ENCODE data around the gene ADCY2.

ADCY2 gene

DNA sequence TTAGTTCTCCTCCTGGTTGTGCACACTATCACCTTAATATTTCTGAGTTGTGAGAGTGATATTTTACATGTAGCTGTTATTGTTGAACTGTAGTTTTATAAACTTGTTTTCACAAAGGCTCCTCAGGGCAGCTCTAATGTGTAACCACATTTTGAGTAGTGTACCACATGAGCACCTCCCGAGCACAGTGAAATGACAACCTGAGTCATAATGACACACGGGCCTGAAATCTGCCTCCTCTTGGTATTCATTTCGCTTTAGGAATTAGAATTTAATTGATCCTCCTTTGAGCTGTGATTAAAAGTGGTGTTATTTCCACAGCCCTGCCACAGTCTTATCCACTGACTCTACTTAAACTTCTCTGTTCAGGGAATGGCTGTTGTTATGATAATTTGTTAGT is 480.9 kb downstream of the ADCY2 start:
- POLR2A ChIA-PET: interaction anchor here (0.6 kb wide), 1 partner anchor 13 kb away, joined by 3 read pairs; no protein-coding TSS in a partner anchor
- no peak for DNase-seq (ENCODE audit: low read depth, low spot score)
- H3K4me3 ChIP-seq (ENCODE audit: low read depth, low read length): no peak overlapping the region
- CTCF ChIA-PET: interaction anchor here (9.7 kb wide), 1 partner anchor 10 kb away, joined by 98 read pairs; no protein-coding TSS in a partner anchor
- TF ChIP-seq, protein P1, sequence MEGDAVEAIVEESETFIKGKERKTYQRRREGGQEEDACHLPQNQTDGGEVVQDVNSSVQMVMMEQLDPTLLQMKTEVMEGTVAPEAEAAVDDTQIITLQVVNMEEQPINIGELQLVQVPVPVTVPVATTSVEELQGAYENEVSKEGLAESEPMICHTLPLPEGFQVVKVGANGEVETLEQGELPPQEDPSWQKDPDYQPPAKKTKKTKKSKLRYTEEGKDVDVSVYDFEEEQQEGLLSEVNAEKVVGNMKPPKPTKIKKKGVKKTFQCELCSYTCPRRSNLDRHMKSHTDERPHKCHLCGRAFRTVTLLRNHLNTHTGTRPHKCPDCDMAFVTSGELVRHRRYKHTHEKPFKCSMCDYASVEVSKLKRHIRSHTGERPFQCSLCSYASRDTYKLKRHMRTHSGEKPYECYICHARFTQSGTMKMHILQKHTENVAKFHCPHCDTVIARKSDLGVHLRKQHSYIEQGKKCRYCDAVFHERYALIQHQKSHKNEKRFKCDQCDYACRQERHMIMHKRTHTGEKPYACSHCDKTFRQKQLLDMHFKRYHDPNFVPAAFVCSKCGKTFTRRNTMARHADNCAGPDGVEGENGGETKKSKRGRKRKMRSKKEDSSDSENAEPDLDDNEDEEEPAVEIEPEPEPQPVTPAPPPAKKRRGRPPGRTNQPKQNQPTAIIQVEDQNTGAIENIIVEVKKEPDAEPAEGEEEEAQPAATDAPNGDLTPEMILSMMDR (IDR thresholded peaks at IDR 0.05; ENCODE audit: insufficient read depth, low read length, missing control alignments): no peak

DNA sequence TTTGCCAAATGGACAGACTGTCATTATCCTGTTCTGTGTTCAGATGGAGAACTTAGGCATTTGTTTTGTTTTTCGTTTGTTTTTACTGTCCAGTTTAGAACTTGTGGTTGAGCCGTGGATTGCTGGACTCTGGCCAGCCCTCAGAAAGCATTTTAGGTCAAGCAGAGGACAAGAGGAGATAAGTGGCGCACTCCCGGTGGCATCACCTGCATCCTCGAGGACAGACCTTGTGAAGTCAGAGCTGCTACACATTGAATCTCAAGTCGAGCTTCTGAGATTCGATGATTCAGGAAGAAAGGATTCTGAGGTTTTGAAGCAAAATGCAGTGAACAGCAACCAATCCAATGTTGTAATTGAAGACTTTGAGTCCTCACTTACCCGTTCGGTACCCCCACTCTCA is 481.9 kb downstream of the ADCY2 start:
- TF ChIP-seq, protein P1 (IDR thresholded peaks at IDR 0.05; ENCODE audit: insufficient read depth, low read length, missing control alignments): no peak
- DNase-seq (ENCODE audit: low read depth, low spot score): no peak
- no peak overlapping the region for H3K4me3 ChIP-seq (ENCODE audit: low read depth, low read length)
- ChIA-PET POLR2A (no interaction called here), CTCF (interaction anchor here (0.7 to 9.7 kb wide), 3 partner anchors 9 to 617 kb away, joined by 3 to 98 read pairs (median 3); no protein-coding TSS in a partner anchor)

DNA sequence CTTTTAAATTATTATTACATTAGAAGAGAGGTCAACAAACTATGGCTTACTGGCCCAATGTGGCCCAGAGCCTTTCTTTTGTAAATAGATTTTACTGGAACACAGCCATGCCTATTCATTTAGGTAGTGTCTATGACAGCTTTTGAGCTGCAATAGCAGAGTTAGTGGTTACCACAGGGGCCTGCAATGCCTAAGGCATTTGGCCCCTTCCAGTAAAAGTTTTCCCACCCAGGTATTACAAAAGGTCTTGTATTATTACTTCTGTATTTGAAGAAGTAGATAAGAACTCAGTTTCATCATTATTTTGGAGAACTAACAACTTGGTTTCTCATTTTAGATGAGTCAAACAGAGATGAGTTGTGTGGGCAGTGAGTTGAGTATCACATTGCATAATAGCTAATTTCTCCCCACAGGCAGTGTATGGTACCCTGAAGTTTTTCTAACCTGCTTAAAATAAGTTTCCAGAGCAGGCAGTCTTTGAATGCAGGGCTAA is 482.5 kb downstream of the ADCY2 start:
- no peak for DNase-seq (ENCODE audit: low read depth, low spot score)
- TF ChIP-seq, protein P1 (IDR thresholded peaks at IDR 0.05; ENCODE audit: insufficient read depth, low read length, missing control alignments): no peak
- ChIA-PET CTCF (interaction anchor here (0.7 to 1.4 kb wide), 4 partner anchors 9 to 51 kb away, joined by 3 read pairs; no protein-coding TSS in a partner anchor), POLR2A (no interaction called here)
- H3K4me3 ChIP-seq (ENCODE audit: low read depth, low read length): no peak overlapping the region

Measured in AG04449 (cell line).